GM19099 (cell line): ENCODE measurements around the gene FRMD4A.

Experiments used
- POLR2A ChIP-seq: IDR thresholded peaks from 3 replicates; pipeline ENCODE4 v1.6.1; 2011; ENCODE audit warnings: low read depth; ENCODE audit not compliant: insufficient read length; ENCODE audit errors: extremely low read depth

FRMD4A gene

GRCh38 chr10:14278533-14278932 lies 52.2 kb downstream of the FRMD4A start:
- TF ChIP-seq POLR2A: no peak

DNA sequence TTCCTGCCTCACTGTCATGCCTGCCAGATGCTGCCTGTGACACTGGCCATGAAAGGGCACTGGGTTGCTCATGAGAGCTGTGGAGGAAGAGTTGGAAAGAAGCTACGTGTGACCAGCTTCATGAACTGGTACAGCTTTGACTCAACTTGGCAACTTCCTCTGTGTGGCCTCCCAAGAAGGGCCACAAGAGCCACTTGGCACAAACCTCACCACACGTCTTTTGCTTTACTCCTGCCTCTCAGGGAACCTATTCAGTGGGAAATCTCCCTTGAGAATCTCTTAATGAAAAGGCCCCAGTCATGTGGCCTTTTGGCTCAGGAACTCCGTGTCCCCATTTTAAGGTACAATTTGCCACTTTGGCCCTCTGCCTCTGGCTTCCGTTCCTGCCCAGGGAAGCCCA lies 54.5 kb downstream of the FRMD4A start:
- TF ChIP-seq POLR2A: no peak

- no peak for TF ChIP-seq POLR2A
Observed at GRCh38 chr10:14271621-14272020, 59.1 kb downstream of the FRMD4A start.

- no peak for TF ChIP-seq POLR2A
Observed at GRCh38 chr10:14270370-14270769, 60.4 kb downstream of the FRMD4A start.

- no peak for TF ChIP-seq POLR2A
Observed at GRCh38 chr10:14265709-14266108, 65.0 kb downstream of the FRMD4A start.

DNA sequence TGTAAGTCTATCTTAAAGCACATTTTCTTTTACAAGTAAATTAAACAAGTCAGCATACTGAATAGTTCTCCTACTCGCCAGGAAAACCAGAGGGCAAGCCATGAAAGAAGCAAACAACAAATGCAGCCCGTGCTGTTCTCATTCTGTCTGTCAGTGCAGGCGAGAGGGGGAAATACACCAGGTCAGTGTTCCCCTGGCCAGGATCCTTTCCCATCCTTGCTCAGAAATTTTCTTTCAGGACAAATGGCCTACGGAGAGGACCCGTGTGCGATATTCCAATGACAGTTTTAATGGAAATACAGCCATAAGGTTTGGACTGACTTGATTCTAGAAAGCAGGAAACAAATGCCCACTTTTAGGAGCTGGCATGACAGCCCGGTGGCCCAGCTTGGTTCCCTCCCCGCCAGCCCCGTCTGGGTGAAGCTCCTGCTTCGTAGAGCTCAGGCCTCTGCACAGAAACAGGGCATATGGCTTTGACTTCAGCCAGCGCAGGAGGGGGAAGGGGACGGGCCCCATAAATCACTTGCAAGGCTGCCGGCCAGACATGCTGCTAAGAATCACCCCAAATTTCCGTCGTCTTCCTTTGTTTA lies 67.8 kb downstream of the FRMD4A start:
- TF ChIP-seq POLR2A: no peak

- no peak for TF ChIP-seq POLR2A
Observed at GRCh38 chr10:14261336-14261735, 69.4 kb downstream of the FRMD4A start.

DNA sequence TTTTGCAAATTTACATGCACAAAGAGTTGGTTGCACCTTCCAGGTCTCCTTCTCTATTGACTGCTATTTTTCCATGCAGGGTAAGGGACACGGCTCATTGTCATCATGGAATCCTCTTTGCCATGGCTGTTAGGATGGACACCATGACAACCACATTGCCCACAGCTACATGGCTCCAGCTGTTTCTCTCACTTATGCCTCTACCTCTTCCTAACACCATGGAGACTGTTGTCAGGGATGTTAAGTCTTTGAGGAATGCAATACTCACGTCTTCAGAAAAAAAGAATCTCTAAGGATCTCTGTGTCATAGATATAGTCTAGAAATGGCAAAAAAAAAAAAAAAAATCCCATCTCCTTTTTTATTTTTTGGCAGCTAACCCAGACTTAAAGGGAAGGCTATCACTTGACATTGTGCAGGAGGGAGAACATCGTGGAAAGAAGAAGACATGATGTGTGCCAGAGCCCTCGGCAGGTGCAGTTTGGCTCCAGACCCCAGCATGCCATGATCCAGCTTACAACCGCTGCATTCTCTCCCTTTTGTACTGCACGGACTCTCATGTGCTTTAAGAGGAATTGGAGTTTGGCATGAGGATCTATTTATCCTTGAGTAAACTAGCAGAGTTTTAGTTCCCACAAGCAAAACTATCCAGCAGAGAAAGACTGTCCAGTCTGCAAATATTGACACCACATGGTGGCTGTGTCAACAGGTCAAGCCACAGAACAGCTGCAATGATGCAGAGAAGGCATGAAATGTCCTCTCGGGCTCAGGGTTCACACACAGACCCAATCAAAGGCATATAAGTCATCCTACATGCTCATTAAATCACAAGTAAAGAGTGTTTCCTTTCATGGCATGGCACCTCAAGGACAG lies 70.8 kb downstream of the FRMD4A start:
- TF ChIP-seq POLR2A: no peak

- no peak for TF ChIP-seq POLR2A
Observed at GRCh38 chr10:14254368-14254767, 76.4 kb downstream of the FRMD4A start.

DNA sequence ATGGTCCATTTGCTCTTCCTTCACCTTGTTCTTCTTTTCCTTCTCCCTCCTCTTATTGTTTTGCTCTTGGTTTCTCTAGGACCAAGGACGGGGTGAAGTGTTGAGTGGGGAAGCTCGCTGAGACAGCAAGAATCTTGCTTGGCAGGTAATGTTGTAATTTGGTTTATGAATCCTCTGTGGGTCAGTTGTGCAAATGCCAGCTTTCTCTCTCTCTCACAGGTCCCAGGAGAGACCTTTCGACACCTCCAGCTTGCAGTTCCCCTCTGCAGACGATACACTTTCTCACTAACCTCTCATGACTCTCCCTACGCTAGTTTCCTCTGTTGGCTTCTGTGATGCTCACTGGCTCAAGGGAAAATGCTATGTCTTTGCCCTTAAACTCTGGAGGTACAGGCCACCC lies 77.0 kb downstream of the FRMD4A start:
- TF ChIP-seq POLR2A: no peak

DNA sequence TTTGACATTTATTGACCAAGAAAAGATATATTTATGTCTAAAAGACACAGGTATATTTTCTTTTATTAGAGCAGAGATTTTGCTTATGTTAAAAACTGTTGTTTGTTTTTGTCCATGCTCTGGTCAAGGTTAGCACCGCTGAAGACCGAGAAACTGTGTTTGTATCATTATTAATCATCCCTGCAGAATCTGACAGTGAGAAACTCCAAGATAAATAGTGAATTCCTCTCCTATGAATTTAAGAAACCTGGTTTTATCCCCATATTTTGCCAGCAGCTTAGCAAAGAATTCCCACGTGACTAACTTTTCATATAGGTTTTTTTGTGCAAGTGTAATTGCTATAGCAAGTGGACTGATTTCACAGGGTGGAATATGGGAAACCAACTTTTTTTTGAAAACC lies 77.6 kb downstream of the FRMD4A start:
- TF ChIP-seq POLR2A: no peak

DNA sequence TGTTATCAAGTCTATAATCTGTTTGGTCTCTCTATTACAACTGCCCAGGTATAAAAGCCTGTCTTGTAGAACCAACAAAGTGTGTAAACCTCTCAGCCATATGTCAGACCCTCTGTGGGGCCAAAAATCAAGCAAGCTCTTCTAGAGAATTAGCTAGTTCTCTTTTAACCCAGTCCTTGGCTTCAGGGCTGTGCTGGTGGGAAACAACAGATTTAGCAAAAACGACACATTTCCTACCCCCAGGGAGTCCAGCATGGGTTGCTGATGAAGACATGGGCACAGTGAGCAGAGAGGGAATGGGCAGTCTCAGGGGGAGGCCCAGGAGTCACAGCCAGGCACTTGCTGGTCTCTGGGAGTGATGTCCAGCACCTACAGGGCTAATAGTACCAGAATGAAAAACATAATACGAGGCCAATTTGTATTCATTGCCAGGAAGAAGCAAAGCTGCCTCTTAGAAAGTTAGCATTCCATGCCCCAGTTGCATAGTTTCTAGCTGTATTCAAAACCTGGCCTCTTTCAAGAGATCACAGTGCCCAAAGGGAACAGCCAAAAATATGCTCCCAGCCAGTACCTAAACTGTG lies 80.1 kb downstream of the FRMD4A start:
- TF ChIP-seq POLR2A: no peak

GRCh38 chr10:14247377-14248116 lies 83.2 kb downstream of the FRMD4A start:
- no peak for TF ChIP-seq POLR2A

GRCh38 chr10:14244801-14245211 lies 85.9 kb downstream of the FRMD4A start:
- TF ChIP-seq POLR2A: no peak

DNA sequence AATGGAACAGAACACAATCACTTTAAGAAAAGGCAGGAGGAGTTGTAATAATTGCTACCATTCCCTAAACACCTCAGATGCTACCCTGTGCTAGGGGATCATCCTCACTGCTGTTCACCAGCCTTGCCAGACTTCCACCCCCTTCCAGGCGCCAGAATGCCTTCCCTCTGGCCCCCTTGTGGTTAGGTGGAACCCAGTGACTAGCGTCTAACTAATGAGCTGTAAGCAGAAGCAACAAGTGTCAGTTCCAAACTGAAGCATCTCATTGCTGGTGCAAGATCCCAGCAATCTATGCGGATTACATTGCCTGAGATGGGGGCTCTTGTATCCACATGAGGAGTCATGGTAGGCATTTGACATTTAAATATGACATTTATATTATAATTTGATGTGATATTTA lies 86.6 kb downstream of the FRMD4A start:
- TF ChIP-seq POLR2A: no peak
